Measurements from ENCODE around the gene MTMR3. TPM values are rescaled to one million over a fixed set of nuclear protein-coding genes. Genes with fewer than 3 reads are reported as not detected.

The MTMR3 gene
- polyA plus RNA-seq, 1 of the 3 experiments (the other 2 are of a cell fraction), result 20.4 TPM

GRCh38 chr22:30013201-30013600 is 130.2 kb downstream of the MTMR3 start:
- no peak for TF ChIP-seq MAX (IDR thresholded peaks at IDR 0.05; ENCODE audit: low read depth)
- ChIA-PET POLR2A (no interaction called here), CTCF (interaction anchor here (1.1 to 1.6 kb wide), 2 partner anchors 75 to 377 kb away, joined by 4 to 5 read pairs; no protein-coding TSS in a partner anchor)
- Histone ChIP-seq H3F3A (replicated peaks; ENCODE audit: insufficient read depth) (peaks cover 35% of the 10 kb centered on the region), H3K4me1 (ENCODE audit: control insufficient read depth in 1 of 2, insufficient read depth in 2 of 2, low read depth in 1 of 2, low read length in 1 of 2) (peaks cover 21 to 32% of the 10 kb centered on the region in 2 experiments), H3K4me2 (no peak overlapping the region), H3K4me3 (ENCODE audit: low read depth in 2 of 2, low read length in 1 of 2) (no peak overlapping the region), H3K9me2 (no peaks in the 10 kb centered on the region), H3K9ac (no peak overlapping the region), H3K9me3 (no peaks in the 10 kb centered on the region), H2AFZ (ENCODE audit: low read depth) (no peak overlapping the region), H3K27me3 (ENCODE audit: insufficient read depth) (no peaks in the 10 kb centered on the region), H4K20me1 (ENCODE audit: insufficient read depth) (no peaks in the 10 kb centered on the region), H3K27ac (ENCODE audit: low read depth in 2 of 2, low read length in 1 of 2) (no peak overlapping the region), H3K79me2 (ENCODE audit: insufficient read depth) (no peaks in the 10 kb centered on the region), H3K36me3 (replicated peaks in 1 of 2; ENCODE audit: control insufficient read depth in 1 of 2, insufficient read depth in 2 of 2, low read length in 1 of 2) (peaks cover 30 to 35% of the 10 kb centered on the region in 2 experiments)
- WGBS (ENCODE audit: low lambda C conversion rate), result 98% methylated on average over 5 of the region's 5 CpGs
- no peak for DNase-seq

GRCh38 chr22:30014244-30014643 is 131.3 kb downstream of the MTMR3 start:
- H3K9ac ChIP-seq, result no peak overlapping the region
- peaks cover 30 to 45% of the 10 kb centered on the region in 2 experiments for H3K36me3 ChIP-seq (replicated peaks in 1 of 2; ENCODE audit: control insufficient read depth in 1 of 2, insufficient read depth in 2 of 2, low read length in 1 of 2)
- peaks cover 36% of the 10 kb centered on the region for H3F3A ChIP-seq (replicated peaks; ENCODE audit: insufficient read depth)
- no peak for TF ChIP-seq PBX3 (IDR thresholded peaks at IDR 0.05)
- TF ChIP-seq REST (IDR thresholded peaks at IDR 0.05; ENCODE audit: low read depth, low read length), result no peak
- no peak for TF ChIP-seq TAF1 (IDR thresholded peaks at IDR 0.05; ENCODE audit: borderline replicate concordance, low read depth, low read length)
- TF ChIP-seq USF1 (IDR thresholded peaks at IDR 0.05; ENCODE audit: borderline replicate concordance, low read depth), result no peak
- no peak for TF ChIP-seq FOXM1 (IDR thresholded peaks at IDR 0.05; ENCODE audit: low read depth)
- no peak for TF ChIP-seq IRF3 (IDR thresholded peaks at IDR 0.05; ENCODE audit: low read depth, low read length)
- TF ChIP-seq USF2 (IDR thresholded peaks at IDR 0.05; ENCODE audit: borderline replicate concordance, low read depth, low read length), result no peak
- no peak for TF ChIP-seq MAX (IDR thresholded peaks at IDR 0.05; ENCODE audit: low read depth)
- TF ChIP-seq TCF12 (IDR thresholded peaks at IDR 0.05), result no peak
- no peak for TF ChIP-seq MXI1 (IDR thresholded peaks at IDR 0.05; ENCODE audit: low read depth, low read length)
- TF ChIP-seq EP300 (IDR thresholded peaks at IDR 0.05; ENCODE audit: borderline replicate concordance in 1 of 2, low read depth in 1 of 2, low read length in 1 of 2), result no peak
- no peak for TF ChIP-seq POLR2AphosphoS5 (IDR thresholded peaks at IDR 0.05; ENCODE audit: low read depth, low read length)
- no peak for TF ChIP-seq FOXJ3 (CRISPR knock-in tag; IDR thresholded peaks at IDR 0.05)
- no peak for TF ChIP-seq RXRA (IDR thresholded peaks at IDR 0.05; ENCODE audit: borderline replicate concordance, low read depth)
- TF ChIP-seq RAD21 (IDR thresholded peaks at IDR 0.05; ENCODE audit: low read length), result no peak
- TF ChIP-seq YY1 (IDR thresholded peaks at IDR 0.05; ENCODE audit: low read depth), result no peak
- TF ChIP-seq JUND (IDR thresholded peaks at IDR 0.05), result no peak
- peaks cover 21 to 24% of the 10 kb centered on the region in 2 experiments for H3K4me1 ChIP-seq (ENCODE audit: control insufficient read depth in 1 of 2, insufficient read depth in 2 of 2, low read depth in 1 of 2, low read length in 1 of 2)
- H4K20me1 ChIP-seq (ENCODE audit: insufficient read depth), result no peaks in the 10 kb centered on the region
- H3K4me3 ChIP-seq (ENCODE audit: low read depth in 2 of 2, low read length in 1 of 2), result no peak overlapping the region
- no peaks in the 10 kb centered on the region for H3K9me3 ChIP-seq
- no peak overlapping the region for H2AFZ ChIP-seq (ENCODE audit: low read depth)
- no peak overlapping the region for H3K4me2 ChIP-seq
- no peaks in the 10 kb centered on the region for H3K9me2 ChIP-seq
- ChIA-PET POLR2A (no interaction called here), CTCF (interaction anchor here (0.8 to 5.8 kb wide), 4 partner anchors 10 to 389 kb away, joined by 3 to 54 read pairs (median 7); no protein-coding TSS in a partner anchor)
- no peak for DNase-seq
- H3K79me2 ChIP-seq (ENCODE audit: insufficient read depth), result no peaks in the 10 kb centered on the region
- H3K27me3 ChIP-seq (ENCODE audit: insufficient read depth), result no peaks in the 10 kb centered on the region
- 0 out of 4 replicates have a peak overlapping the region, but pooled peaks of 1 of the 2 experiments have one; percentile 43 for H3K27ac ChIP-seq (ENCODE audit: low read depth in 2 of 2, low read length in 1 of 2)
